Right atrium auricular region (tissue), 2 donors: ENCODE data around the gene GABRG3. TPM values are rescaled to one million over a fixed set of nuclear protein-coding genes. Genes with fewer than 3 reads are reported as not detected.

Source experiments
- DNase-seq: peaks from one replicate; pipeline ENCODE4 v3.0.0-alpha.2; 2019; ENCODE audit warnings: low spot score
- H3K27ac ChIP-seq, 2 donors: fragments of 200-600 bp; sonication (generic); 1 replicate in 1 of 2; 2 replicates in 1 of 2; pipeline ENCODE4 v1.5.1; 2016 to 2019
- H3K27me3 ChIP-seq, 2 donors: fragments of 200-600 bp; sonication (generic); one replicate each; pipeline versions ENCODE4 v1.5.1 to v1.6.0; 2017 to 2019
- H3K36me3 ChIP-seq: fragments of 200-600 bp; sonication (generic); one replicate; pipeline ENCODE4 v1.5.1; 2016
- H3K4me1 ChIP-seq, 2 donors: fragments of 200-600 bp; sonication (generic); one replicate each; pipeline versions ENCODE4 v1.5.1 to v1.6.0; 2017 to 2019
- H3K4me3 ChIP-seq, 2 donors: fragments of 200-600 bp; sonication (generic); 1 replicate in 1 of 2; 2 replicates in 1 of 2; pipeline ENCODE4 v1.5.1; 2017 to 2019; ENCODE audit warnings: mild to moderate bottlenecking in 1 of 2, moderate library complexity in 1 of 2
- H3K9me3 ChIP-seq, 2 donors: fragments of 200-600 bp; sonication (generic); one replicate each; pipeline ENCODE4 v1.5.1; 2019
- total RNA-seq, 2 donors: library from RNA; depleted of rRNA; stranded (reverse); fragments of >200 nt; gene quantifications; one replicate each; pipeline ENCODE4 v1.1.0, GENCODE V29; 2016
- TF ChIP-seq, protein P1 (sequence below), 2 donors: fragments of 200-600 bp; sonication (generic); IDR thresholded peaks; one replicate each; pipeline ENCODE4 v1.5.1; 2019; ENCODE audit warnings: antibody characterized with exemption in 2 of 2

The GABRG3 gene
- total RNA-seq, 2 donors from 2014 or later, result not detected

- Histone ChIP-seq H3K4me3 (no peak overlapping the region), H3K9me3 (no peaks in the 10 kb centered on the region), H3K27me3 (no peaks in the 10 kb centered on the region), H3K36me3 (no peaks in the 10 kb centered on the region), H3K4me1 (no peaks in the 10 kb centered on the region), H3K27ac (no peak overlapping the region)
- no peak for DNase-seq
- TF ChIP-seq, protein P1, sequence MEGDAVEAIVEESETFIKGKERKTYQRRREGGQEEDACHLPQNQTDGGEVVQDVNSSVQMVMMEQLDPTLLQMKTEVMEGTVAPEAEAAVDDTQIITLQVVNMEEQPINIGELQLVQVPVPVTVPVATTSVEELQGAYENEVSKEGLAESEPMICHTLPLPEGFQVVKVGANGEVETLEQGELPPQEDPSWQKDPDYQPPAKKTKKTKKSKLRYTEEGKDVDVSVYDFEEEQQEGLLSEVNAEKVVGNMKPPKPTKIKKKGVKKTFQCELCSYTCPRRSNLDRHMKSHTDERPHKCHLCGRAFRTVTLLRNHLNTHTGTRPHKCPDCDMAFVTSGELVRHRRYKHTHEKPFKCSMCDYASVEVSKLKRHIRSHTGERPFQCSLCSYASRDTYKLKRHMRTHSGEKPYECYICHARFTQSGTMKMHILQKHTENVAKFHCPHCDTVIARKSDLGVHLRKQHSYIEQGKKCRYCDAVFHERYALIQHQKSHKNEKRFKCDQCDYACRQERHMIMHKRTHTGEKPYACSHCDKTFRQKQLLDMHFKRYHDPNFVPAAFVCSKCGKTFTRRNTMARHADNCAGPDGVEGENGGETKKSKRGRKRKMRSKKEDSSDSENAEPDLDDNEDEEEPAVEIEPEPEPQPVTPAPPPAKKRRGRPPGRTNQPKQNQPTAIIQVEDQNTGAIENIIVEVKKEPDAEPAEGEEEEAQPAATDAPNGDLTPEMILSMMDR (IDR thresholded peaks at IDR 0.05), result no peak
Measured at GRCh38 chr15:27057904-27058645, 87.1 kb downstream of the GABRG3 start.

- TF ChIP-seq, protein P1 (IDR thresholded peaks at IDR 0.05), result no peak
Measured at GRCh38 chr15:27058939-27059338, 88.0 kb downstream of the GABRG3 start.

GRCh38 chr15:27059610-27060202, 88.7 kb downstream of the GABRG3 start:
- Histone ChIP-seq H3K4me1 (no peaks in the 10 kb centered on the region), H3K27me3 (no peaks in the 10 kb centered on the region), H3K27ac (no peak overlapping the region), H3K9me3 (no peaks in the 10 kb centered on the region), H3K4me3 (no peak overlapping the region), H3K36me3 (no peaks in the 10 kb centered on the region)
- no peak for DNase-seq
- TF ChIP-seq, protein P1 (IDR thresholded peaks at IDR 0.05), result peak; percentile 42 to 69

More at GRCh38 chr15:27058939-27059338, 88.0 kb downstream of the GABRG3 start:
- H3K27ac ChIP-seq, result no peak overlapping the region
- no peaks in the 10 kb centered on the region for H3K9me3 ChIP-seq
- no peak overlapping the region for H3K4me3 ChIP-seq
- H3K27me3 ChIP-seq, result no peaks in the 10 kb centered on the region
- DNase-seq, result no peak
- H3K4me1 ChIP-seq, result no peaks in the 10 kb centered on the region
- no peaks in the 10 kb centered on the region for H3K36me3 ChIP-seq

DNA sequence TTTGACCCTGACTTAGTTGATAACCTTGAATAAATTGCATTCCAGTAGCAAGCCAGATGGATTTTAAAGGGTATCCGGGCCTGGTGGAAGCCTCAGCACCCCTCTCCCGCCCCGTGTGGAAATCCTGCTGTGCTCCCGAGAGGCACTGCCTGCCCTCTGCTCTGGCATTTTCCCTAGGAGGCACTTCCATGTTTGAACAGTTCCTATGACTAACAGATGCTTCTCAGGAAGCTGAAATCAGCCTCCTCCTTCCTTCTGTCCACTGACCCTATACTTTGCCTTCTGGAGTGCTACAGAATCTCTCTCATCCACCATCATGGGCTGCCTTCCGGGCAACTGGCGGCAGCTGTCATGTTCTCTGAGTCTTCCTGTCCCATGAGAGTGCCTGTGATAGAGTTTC, 90.8 kb downstream of the GABRG3 start:
- H3K4me1 ChIP-seq, result no peaks in the 10 kb centered on the region
- no peak overlapping the region for H3K4me3 ChIP-seq
- no peaks in the 10 kb centered on the region for H3K36me3 ChIP-seq
- no peak overlapping the region for H3K27ac ChIP-seq
- no peaks in the 10 kb centered on the region for H3K27me3 ChIP-seq
- no peak for DNase-seq
- H3K9me3 ChIP-seq, result no peaks in the 10 kb centered on the region
- TF ChIP-seq, protein P1 (IDR thresholded peaks at IDR 0.05), result no peak

- H3K4me3 ChIP-seq, result no peak overlapping the region
- no peaks in the 10 kb centered on the region for H3K36me3 ChIP-seq
- peaks cover 0 to 7% of the 10 kb centered on the region in 2 donors for H3K9me3 ChIP-seq
- no peaks in the 10 kb centered on the region for H3K27me3 ChIP-seq
- H3K27ac ChIP-seq, result no peak overlapping the region
- no peaks in the 10 kb centered on the region for H3K4me1 ChIP-seq
- TF ChIP-seq, protein P1 (IDR thresholded peaks at IDR 0.05), result no peak
- DNase-seq, result no peak
Measured at GRCh38 chr15:27062951-27063350, 92.0 kb downstream of the GABRG3 start.
